SU-DHL-6 (cell line): ENCODE results near the gene PML.

ENCODE experiments used
- EZH2phosphoT487 ChIP-seq: fragments of 200-600 bp; sonication (generic), shearing (Covaris generic); conservative IDR thresholded peaks from 2 replicates; pipeline ENCODE4 v1.6.1; 2018; ENCODE audit warnings: mild to moderate bottlenecking, antibody characterized with exemption, low read length, moderate library complexity, mixed read lengths
- TF ChIP-seq, protein P1 (sequence below): fragments of 200-600 bp; sonication (generic); IDR thresholded peaks from one replicate; pipeline ENCODE4 v1.5.1; 2017; ENCODE audit warnings: antibody characterized with exemption, mild to moderate bottlenecking, low read length, moderate library complexity; ENCODE audit not compliant: insufficient read depth, poor library complexity, severe bottlenecking

- TF ChIP-seq, protein P1, sequence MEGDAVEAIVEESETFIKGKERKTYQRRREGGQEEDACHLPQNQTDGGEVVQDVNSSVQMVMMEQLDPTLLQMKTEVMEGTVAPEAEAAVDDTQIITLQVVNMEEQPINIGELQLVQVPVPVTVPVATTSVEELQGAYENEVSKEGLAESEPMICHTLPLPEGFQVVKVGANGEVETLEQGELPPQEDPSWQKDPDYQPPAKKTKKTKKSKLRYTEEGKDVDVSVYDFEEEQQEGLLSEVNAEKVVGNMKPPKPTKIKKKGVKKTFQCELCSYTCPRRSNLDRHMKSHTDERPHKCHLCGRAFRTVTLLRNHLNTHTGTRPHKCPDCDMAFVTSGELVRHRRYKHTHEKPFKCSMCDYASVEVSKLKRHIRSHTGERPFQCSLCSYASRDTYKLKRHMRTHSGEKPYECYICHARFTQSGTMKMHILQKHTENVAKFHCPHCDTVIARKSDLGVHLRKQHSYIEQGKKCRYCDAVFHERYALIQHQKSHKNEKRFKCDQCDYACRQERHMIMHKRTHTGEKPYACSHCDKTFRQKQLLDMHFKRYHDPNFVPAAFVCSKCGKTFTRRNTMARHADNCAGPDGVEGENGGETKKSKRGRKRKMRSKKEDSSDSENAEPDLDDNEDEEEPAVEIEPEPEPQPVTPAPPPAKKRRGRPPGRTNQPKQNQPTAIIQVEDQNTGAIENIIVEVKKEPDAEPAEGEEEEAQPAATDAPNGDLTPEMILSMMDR, result no peak
- no peak for TF ChIP-seq EZH2phosphoT487
Measured at GRCh38 chr15:73948396-73948795, 46.1 kb upstream of the PML start.
